GM18499 (cell line): ENCODE measurements around the gene ATP5MG.

Experiments used
- ATAC-seq: cut with Tn5 transposase; IDR thresholded peaks from one replicate; pipeline ENCODE4 v1.9.1; 2021; ENCODE audit warnings: moderate number of reproducible peaks; ENCODE audit not compliant: insufficient read depth, unreplicated experiment

Gene ATP5MG

DNA sequence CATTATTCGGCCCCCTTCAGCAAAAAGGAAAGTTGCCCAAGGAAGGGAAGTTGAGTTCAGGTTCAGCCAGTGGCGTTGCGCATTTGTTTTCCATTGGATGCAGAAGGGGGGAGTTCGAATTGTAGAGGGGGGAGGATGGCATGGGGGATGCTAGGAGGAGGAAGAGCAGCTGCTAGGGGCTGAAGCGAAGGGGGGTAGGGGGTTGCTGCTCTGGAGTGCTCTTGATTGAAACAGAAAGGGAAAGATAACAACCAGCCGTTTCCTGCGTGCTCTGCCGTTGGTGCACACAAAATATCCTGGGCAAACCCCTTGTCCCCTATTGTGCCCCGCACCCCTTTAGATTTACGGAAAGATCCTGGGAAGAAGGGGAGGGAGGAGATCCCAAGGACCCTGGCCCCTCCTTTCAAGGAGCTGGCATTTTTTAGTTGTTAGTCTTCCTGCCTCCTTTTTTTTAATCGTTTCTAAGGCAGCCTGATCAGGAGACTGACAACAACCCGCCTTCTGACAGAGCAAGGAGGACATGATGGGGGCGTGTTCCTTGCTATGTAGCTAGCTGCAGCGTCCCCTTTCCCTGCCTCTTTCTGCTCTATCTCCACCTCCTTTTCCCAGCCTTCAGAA lies 37.0 kb downstream of the ATP5MG start:
- no peak for ATAC-seq

DNA sequence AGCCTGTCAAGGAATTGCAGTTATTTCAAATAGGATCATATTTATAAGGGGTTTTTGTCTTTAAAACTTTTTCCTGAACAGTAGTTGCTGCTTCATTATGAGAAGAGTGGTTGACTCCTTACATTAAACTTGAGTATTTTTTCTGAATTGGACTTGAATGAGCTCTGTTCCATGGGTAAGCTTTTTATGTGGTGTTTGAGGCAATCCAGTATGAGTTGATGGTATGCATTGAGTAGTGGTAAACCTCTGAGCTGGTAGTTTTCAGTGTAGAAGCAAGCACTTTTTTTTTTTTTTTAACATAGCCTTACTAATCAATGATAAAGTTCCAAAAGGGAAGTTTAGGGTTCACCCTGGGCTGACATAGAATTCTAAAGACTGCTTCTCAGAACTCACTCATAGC lies 38.2 kb downstream of the ATP5MG start:
- no peak for ATAC-seq

DNA sequence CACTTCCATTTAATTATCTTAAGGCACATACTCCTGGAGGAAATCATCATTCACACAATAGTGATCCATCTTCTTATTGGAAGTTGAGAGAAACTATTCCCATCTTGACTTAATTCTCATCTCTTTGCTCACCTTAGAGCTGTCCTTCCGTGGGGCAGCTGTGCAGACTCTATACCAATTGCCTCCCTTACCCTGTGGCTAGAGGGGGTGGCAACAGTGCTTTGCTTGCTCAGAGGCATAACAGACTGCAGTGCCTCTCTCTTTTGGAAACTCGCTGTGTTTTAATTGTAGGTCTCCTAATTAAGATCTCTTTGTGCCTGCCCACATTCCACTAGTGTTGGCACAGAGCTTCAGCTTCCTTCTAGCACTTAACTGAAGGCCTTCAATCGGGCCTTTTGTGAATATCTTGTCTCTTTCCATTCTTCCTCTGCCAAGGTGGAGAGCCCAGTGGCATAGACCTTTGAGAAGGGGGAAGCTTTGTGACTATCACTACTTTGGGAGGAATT lies 40.4 kb downstream of the ATP5MG start:
- ATAC-seq = no peak

DNA sequence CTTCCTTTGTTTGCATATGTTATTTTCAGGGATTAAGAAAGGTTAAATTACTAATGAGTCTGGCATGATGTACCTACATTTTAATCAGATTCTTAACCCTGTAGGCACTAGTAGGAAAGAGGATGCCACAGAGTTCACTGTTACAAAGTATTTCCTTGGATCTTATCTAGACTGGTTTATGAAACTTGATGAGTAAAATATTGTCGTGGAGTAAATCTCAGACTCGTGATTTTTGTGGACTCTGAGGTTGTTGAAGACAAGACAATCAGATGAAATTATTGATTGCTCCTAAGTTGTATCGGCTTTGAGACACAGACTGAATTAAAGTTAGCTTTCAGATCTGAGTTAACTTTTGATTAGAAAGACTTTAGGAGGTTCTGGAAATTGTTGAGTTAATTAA lies 40.9 kb downstream of the ATP5MG start:
- no peak for ATAC-seq

DNA sequence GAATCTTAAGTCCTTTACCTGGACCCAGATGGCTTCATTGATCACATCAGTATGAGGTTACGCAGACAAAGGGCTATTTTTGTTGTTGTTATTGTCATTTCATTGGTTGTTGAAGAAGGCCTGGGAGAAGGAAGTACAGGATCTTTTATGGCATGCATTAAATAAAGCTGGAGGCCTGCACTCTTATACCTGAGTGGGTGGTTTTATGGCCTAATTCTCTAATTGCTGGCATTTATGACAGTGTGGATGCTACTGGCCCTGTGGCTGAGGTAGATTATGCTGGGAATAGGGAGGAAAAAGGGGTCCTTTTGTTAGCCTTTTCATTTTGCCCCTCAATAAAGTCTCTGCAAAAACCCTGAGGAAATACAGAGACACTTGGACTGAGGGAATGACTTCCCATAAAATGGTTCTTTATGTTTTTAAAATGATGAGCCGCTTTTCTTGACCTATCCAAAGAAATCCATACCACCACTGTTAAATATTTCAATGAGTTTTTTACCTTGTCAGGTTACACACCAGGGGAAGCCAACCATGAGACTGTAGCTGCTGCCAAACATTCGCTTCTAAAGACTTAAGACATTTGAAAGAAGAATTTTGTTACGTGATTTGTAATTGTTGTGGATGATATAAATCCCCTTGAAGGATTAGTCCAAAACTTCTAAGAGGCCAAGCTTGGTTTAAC lies 41.6 kb downstream of the ATP5MG start:
- ATAC-seq = no peak

DNA sequence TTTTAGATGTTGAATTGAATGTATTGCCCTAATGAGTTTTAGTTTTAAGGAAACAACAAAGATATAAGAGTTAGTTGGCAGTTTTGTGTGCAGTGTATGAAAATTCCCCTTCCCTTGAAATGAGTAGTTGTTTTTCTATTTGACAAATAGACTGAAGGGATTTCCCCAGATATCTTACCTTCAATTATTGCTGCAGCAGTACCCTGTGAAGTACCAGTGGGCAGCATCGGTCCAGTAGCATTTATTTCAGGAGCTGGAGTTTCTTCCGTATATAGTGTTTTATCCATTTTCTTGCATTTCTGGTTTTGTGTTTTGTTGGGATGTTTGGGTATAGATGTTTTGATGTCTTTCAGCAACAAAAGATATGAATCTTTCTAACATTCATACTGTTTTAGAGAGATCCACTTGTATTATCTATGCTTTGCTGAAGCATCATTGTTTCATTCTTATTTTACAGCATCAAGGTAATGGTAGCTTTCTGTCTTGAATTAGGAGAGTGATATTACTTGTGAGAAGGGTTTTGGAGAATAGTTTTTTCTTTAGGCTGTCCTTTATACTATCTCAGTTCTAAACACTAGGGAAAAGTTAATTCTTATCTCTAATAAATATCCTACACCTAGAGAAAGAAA lies 42.3 kb downstream of the ATP5MG start:
- no peak for ATAC-seq

DNA sequence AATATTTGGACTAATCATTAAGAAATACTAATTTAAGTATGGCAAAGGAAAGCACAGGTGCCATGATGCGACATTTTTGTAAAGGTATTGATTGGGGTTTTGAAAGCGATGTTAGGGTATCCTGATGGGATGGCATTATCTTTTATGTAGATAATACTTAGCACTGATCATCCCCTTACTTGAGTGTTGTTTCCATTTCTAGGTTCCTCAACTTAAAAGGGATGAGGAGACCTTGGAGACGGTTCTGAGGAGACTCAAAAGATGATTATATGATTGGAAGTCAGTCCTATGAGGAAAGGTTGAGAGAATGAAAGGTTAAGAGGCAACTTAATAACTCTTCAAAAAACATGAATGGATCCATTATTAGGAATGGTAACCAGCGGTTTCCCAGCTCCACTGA lies 46.0 kb downstream of the ATP5MG start:
- ATAC-seq = no peak

DNA sequence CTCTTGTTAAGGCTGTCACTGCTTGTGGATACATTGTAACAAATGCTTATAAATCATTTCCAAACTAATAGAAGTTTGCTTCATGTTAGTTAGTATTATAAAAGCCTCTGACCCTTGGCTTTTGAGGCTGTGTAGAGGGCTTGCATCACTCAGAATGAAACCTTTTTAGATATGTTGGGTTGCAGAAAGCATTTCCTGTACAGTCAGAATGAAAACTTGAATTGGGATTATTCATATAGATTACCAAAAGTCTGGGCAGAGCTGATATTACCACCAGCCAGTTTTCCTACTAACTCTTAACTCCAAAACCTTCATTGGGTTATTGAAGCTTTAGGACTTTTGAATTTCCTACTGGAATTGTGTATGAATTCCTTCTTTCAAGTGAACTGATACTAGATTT lies 46.9 kb downstream of the ATP5MG start:
- ATAC-seq = peak; percentile 70

DNA sequence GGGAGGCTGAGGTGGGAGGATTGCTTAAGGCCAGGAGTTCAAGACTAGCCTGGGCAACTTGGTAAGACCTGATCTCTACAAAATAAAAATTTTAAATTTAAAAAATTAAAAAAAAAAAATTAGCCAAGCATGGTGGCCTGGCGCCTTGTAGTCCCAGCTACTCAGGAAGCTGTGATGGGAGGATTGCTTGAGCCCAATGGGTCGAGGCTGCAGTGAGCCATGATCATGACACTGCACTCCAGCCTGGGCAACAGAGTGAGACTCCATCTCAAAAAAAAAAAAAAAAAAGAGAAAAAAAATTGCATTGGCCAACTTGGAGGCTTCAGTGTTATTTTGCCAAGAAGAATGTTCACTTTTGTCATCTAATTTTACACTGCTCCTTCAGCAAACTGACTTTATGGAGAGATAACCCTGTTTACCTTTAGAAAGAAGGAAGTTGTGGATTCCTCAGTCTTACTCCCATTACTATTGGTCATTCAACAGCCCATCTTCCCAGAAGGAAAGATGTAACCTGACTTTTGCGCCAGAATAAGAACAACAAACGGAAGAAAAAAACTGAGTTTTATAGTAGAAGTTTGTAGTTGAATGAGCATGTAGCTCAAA lies 48.0 kb downstream of the ATP5MG start:
- ATAC-seq = no peak

DNA sequence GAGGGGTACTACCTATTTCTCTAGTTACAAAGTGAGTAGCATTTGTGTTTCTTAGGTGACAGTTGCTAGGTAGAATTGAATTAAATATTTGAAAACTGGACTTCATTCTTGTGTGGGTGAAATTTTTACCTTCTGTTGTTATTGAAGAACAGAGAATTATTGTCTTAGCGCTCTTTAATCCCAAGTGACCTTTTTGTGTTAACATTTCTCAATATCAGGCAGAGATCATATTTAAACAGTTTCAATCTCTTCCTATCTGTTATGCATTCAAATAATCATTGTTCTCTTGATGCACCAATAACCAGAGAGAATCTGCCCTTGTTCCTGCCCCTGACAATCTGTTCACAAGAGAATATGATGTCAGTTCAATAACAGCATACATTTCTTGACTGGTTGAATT lies 49.0 kb downstream of the ATP5MG start:
- no peak for ATAC-seq
